GM15510 (cell line): Measurements from ENCODE around the gene TP73.

Experiments
- POLR2A ChIP-seq: IDR thresholded peaks from 3 replicates; pipeline ENCODE4 v1.6.1; 2011; ENCODE audit warnings: borderline replicate concordance; ENCODE audit not compliant: insufficient read length; ENCODE audit errors: extremely low read depth

The TP73 gene

DNA sequence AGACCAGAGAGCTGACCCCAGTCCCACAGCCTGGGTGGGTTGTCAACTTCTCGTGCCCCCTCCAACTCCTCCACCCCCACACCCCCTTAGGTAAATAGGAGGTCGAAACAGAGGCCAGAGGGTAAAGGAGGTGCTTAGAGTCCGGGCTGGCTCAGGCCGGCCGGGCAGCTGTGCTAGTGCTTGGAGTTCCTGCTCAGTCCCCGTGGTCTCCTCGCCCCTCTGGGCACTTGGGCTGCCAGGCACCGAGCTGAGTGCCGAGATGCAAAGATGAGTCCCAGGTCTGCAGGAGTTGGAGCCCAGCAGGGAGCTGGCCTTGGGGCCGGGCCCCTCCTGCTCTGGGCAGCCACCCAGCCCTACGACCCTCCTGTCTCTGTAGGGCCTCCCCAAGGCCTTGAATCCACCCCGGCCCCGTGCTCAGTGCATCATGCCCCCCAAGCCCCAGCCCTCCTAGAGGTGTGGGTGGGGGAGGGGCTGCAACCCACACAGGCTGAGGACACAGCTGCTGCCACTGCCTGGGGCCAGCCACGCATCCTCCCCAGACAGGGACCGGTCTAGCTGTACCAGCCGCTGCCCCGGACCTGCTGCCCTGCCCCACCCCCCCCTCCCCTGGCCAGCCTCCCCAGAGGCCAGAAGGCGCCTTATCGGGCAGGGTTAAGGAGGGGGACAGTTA, 122.1 kb downstream of the TP73 start:
- TF ChIP-seq POLR2A: no peak

DNA sequence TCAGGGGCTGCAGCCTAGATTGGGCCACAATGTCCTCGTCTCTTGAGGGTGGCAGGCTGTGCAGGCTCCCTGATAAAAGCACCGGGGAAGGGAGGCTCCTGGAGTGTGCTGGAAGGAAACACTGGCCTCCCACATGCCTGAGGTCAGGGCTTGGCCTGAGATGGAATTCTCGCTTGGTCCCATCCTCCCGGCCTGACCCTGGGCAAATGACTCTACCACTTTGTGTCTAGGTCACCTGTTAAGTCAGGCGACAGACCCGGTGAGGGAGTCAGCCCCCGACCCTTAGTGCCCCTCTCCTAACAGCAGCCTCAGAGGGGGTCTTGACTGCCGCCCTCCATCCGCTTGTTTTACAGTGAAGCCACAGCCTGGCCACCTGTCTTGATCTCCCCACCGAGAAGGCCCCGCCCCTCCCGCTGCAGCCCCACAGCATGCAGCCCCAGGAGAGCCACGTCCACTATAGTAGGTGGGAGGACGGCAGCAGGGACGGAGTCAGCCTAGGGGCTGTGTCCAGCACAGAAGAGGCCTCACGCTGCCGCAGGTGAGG, 122.7 kb downstream of the TP73 start:
- no peak for TF ChIP-seq POLR2A

DNA sequence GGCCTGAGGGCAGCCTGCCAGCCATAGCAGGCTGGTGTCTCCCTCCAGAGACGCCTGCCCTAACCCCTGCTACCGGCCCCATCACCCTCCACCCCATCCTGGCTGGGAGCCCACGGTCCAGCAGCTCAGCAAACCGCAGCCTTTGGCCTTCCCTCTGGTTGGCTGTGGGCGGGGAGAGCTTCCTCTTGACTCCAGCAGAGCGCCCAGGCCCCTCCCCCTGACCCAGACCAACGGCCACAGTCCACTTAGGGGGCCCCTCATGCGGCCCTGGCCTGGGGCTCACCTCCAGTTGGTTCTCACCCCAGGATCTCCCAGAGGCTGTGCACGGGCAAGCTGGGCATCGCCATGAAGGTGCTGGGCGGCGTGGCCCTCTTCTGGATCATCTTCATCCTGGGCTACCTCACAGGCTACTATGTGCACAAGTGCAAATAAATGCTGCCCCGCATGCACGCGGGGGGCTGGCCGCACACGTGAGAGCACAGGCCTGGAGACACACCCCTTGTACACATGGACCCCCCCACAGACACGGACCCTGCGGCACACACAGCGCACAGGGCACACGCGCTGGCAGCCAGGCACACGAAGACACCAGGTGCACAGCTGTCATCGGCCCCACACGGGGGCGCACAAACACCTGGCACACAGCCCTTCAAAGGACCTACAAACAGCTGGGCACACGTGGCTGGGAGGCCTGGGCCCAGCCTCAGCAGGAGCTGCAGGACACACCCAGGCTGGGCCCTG, 123.3 kb downstream of the TP73 start:
- no peak for TF ChIP-seq POLR2A

DNA sequence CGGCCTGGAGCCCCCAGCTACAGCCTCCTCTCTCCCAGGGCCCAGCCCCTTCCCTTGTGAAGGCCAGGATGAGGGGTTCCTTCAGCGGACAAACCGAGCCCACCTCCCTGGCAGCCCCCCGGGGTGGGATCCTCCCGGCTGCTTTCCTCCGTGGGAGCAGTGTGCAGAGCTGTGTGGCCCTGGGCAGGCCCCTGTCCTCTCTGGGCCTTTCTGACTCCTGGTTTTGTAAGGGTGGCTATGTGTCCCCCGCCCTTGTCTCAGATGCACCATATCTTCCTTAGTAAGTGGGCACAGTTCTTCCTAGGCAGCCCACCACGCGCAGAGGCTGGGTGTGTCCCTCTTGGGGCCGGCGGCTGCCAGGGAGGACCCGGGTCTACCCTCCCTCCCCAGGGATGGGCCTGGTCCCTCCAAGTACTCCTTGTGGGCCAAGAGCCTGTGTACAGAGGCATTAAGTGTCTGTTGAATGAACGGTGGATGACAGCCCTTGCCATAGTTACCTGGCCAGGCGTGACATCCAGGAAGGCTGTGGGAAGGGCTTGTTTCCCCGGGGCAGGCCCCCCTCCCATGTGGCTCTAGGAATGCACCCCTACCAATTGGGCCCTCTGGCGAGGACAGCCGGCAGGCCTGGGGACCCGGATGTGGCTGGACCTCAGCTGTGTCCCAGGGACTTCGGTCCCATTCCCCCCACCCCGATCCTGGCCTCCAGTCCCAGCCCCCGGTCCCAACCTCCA, 124.1 kb downstream of the TP73 start:
- no peak for TF ChIP-seq POLR2A

DNA sequence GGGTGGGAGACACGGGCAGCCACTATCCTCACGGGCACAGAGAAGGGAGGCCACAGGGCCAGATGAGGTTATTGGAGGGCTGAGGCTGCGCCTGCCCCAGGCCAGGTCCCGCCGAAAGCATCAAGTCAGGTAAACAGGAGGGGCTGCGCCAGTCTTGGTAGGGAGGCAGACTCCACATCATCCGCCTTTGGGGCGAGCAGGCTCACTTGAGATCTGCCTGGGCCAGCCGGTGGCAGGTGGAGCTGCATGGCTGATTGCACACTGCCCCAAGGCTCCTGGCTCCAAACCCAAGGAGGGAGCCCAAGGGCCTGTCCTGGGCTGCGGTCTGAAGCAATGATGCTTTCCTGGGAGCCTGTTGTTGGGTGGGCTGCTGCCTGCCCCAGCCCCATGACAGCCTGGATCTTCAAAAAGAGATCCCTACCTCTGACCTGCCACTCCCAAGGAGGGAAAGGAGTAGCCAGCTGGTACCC, 124.8 kb downstream of the TP73 start:
- TF ChIP-seq POLR2A: no peak

DNA sequence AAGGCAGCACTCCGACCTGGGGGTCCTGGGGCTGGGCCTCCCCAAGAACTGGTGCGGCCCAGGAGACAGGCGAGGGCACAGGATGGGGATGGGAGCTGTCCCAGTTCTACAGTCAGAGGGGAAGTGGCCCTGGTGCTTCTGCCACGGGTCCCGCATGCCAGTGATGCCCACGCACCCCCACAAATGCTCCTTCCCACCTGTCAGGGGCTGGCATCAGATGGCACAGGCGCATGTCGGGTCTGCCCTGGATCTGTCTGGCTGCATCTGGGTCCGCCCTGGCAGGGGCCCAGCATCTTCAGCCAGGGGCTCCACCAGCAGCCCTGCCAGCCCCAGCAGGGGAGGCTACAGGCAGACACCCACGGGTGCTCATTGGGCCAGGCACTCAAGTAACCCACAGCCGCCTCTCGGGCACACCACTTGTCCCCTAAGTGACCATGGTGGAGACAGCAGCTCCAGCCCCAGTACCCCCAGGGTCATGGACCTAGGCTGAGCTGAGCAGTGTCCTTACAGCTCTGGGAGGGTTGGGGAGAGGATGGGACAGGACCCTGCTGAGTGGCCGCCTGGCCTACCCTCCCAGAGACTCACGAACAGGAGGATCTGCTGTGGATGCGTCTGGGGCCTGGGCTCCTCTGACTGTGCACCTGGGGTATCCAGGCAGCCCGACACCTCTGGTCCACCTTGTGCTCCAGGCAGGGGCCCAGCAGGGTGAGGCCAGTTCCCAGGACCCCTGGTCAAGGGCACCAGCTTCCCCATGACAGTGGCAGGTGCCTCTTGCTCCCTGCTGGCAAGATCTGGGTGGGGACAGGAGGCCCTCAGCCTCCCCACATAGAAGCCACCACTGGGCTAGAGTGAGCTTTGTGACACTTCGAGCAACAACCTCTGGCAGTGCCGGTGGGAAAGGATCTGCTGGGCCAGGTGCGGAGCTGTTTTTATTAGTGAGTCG, 125.6 kb downstream of the TP73 start:
- no peak for TF ChIP-seq POLR2A

DNA sequence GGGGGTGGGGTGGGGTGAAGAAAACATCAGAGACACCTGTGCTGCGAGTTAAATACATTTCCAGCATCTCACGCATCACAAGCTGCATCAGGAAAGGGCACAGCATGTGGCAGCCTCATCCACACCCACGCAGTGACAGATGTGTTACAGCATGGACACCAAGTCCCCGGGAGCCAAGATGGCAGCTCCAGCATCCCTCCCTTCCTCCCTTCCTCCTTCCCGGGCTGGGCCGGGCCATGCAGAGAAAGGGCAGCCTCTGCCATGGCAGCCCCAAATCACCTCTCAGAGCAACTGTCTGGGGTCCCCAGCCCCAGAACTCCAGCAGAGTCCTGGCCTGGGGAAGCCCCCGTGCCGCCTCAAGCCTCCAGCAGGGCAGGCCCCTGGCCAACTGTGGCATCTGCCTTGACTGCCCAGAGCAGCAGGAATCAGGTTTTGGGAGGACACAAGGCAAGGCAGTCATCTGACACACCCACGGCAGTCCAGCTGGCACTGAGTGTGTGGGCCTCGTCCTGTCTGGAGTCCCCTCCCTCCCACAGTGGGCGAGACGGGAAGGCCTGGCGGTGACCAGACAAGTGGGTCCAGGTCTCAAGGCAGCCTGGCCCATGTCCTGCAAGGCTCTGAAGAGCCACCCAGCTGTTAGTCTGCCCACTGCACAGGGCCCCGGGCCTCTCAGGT, 126.4 kb downstream of the TP73 start:
- no peak for TF ChIP-seq POLR2A

DNA sequence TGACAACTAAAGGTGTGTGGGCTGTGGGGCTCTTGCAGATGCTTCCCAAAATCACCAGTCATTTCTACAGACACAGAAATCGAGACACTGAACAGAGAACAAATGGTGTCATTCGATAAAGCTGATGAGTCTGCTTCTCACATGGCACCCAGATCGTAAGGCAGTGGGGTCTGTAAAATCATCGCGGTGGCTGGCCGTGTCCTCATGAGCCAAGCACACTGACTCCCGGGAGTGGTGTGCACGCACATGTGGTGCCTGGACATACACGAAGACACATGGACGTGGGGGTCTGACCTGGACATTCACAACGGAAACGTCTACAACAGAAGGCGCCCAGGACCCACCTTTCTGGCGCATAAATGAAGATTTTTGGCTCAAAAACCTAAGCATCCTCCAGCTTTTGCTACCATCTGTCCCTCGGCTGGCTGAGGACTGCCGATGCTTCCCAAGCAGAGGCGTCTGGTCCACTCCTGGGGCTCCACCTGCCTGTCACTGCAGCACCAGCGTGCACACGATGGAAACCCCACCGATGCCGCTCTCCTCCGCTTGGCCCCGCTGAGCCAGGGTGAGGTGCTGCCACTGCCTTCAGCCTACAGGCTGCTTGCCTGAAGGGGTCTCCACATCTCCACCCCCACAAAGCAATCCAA, 127.1 kb downstream of the TP73 start:
- TF ChIP-seq POLR2A: no peak

DNA sequence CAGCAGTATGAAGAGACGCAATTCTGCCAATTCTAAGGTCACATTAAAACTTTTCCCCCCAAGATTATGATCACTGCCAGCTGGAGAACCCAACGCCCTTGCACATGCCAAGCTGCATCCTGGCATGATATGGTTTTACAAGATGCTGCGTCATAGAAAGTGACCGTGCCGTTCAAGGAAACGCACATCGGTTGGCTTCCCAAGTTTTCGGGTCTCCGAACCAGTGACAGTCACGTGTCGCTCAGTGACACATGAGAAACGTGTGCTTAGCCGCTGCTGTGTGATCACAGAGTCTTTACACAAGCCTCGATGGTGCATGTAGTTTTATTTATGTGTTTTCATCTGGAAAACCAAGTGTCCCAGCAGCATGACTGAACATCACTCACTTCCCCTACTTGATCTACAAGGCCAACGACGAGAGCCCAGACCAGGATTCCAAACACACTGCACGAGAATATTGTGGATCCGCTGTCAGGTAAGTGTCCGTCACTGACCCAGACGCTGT, 127.6 kb downstream of the TP73 start:
- TF ChIP-seq POLR2A: no peak

DNA sequence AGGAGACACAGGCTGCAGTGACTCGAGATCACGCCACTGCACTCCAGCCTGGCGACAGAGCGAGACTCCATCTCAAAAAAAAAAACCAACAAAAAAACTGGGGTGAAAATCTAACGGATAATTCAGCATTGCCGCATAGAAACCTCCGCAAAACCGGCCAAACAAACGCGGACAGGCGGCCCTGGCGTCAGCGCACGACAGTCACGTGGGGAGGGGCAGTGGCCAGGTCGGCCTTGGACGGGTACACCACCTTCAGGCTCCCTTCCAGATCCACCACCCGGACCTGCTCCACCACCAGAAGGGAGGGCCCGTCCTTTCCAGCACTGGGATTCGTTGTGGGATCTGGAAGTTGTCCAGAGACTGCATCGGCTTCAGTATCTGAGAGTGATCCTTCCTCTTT, 128.6 kb downstream of the TP73 start:
- TF ChIP-seq POLR2A: no peak

DNA sequence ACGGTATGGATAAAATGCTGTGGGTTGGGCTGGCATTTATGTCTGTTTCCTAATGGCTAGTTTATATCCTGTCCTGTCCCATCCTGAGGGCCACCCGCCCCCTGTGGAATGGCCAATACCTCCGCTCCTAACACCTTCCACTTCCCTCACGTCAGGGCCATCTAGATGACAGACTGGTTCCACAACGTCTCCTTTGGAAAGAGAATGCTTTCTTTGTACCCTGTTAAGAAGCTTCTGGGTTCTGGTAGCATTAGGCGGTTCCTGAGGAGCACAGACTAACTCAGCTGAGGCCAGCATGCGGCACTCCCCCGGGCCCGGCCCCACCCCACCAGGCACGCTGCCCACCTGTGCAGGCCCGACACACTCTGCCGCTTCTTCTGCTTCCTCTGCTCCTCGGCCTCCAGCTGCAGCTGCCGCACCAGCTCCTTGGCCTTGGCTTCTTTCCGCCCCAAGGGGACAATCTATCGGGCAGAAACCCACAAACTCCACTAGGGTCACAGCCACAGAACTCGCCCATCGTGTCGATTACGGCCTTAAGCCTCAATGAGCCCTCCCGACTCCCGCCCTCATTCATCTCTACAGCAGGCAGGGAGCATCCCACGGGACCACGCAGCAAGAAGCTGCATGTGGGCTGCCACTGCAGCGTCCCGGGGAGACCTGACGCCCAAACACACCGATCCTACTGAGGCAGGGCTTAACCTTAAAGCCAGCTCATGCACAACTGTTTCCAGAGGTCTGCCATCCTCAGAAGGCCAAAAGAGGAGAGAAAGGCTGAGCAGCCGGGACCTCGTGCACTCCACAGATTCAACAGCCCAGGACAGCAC, 131.5 kb downstream of the TP73 start:
- no peak for TF ChIP-seq POLR2A

DNA sequence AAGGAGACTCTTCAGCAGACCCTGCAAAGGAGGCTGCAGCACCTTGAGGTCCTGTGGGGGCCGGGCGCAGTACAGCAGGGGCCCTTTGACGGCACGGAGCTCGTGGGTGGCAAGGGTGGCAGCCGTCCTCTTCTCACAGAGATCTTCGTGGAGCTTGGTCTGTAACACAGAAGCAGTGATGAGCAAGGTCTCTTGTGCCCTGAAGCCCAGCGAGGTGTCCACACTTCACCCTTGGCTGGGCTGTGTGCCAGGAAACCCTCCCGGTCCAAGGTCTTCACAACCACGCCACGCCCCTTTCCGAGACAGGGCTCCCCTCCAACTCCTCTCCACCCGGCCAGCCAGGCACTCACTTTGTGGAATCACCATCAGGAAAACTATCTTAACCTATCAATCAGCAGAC, 132.7 kb downstream of the TP73 start:
- no peak for TF ChIP-seq POLR2A
